ENCODE data around the gene MYH16.
"Not testable (repeated sequence)": the region's sequence is repeated elsewhere in the genome, so short reads cannot be mapped to it uniquely, and the experiment has no call there.

Gene MYH16

DNA sequence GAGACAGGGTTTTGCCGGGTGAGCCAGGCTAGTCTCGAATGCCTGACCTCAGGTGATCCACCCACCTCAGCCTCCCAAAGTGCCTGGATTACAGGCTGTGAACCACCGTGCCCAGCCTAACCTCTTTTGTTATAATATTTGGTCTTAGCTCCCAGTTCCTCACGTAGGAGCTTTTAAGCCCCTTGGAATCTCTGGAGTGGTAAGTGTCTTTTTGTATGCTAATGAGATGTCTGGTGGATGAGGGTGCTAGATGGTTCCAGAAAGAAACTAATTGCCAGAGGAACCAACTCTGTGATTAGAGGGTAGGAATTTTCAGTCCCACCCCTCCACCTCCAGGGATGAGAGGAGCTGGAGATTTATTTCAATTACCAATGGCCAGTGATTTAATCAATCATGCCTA is 47.7 kb downstream of the MYH16 start:
- no peak for DNase-seq (ENCODE audit: low read depth)
- no peak overlapping the region for H3K4me3 ChIP-seq (ENCODE audit: low read depth, low read length)
- TF ChIP-seq, protein P1, sequence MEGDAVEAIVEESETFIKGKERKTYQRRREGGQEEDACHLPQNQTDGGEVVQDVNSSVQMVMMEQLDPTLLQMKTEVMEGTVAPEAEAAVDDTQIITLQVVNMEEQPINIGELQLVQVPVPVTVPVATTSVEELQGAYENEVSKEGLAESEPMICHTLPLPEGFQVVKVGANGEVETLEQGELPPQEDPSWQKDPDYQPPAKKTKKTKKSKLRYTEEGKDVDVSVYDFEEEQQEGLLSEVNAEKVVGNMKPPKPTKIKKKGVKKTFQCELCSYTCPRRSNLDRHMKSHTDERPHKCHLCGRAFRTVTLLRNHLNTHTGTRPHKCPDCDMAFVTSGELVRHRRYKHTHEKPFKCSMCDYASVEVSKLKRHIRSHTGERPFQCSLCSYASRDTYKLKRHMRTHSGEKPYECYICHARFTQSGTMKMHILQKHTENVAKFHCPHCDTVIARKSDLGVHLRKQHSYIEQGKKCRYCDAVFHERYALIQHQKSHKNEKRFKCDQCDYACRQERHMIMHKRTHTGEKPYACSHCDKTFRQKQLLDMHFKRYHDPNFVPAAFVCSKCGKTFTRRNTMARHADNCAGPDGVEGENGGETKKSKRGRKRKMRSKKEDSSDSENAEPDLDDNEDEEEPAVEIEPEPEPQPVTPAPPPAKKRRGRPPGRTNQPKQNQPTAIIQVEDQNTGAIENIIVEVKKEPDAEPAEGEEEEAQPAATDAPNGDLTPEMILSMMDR (IDR thresholded peaks at IDR 0.05; ENCODE audit: insufficient read depth, low read depth, low read length, missing control alignments): no peak

DNA sequence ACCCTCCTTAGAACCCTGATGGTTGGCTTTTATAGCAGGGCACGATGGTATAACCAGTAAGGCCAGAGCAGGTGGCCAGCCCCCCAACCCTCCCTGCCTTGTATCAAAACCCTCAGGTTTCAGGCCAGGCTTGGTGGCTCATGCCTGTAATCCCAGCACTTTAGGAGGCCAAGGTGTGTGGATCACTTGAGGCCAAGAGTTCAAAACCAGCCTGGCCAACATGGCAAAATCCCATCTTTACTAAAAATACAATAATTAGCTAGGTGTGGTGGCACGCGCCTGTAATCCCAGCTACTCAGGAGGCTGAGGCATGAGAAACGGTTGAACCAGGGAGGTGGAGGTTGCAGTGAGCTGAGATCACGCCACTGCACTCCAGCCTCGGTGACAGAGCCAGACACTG is 50.0 kb downstream of the MYH16 start:
- not testable (repeated sequence) for H3K4me3 ChIP-seq (ENCODE audit: low read depth, low read length); DNase-seq (ENCODE audit: low read depth)

DNA sequence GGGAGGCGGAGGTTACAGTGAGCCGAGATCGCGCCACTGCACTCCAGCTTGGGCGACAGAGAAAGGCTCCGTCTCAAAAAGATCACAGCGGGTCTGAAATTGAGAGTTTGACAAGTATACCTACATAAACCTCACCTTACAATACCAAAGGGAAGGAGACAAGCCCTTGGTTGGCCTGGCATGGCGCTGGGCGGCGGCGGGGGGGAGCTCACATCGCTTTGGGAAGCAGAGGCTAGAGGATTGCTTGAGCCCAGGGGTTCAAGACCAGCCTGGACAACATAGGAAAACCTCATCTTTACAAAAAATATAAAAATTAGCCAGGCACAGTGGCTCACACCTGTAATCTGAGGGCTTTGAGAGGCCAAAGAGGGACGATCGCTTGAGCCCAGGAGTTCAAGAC is 51.9 kb downstream of the MYH16 start:
- peak overlapping the region; percentile 84; the same call in 1 of the 2 replicates for H3K4me3 ChIP-seq (ENCODE audit: low read depth, low read length)
- DNase-seq (ENCODE audit: low read depth): no peak
- TF ChIP-seq, protein P1 (IDR thresholded peaks at IDR 0.05; ENCODE audit: insufficient read depth, low read depth, low read length, missing control alignments): no peak

GRCh38 chr7:99325001-99325493 is 52.4 kb downstream of the MYH16 start:
- TF ChIP-seq, protein P1 (IDR thresholded peaks at IDR 0.05; ENCODE audit: insufficient read depth, low read depth, low read length, missing control alignments): no peak
- peak overlapping the region; percentile 84 for H3K4me3 ChIP-seq (ENCODE audit: low read depth, low read length)
- DNase-seq (ENCODE audit: low read depth): no peak

DNA sequence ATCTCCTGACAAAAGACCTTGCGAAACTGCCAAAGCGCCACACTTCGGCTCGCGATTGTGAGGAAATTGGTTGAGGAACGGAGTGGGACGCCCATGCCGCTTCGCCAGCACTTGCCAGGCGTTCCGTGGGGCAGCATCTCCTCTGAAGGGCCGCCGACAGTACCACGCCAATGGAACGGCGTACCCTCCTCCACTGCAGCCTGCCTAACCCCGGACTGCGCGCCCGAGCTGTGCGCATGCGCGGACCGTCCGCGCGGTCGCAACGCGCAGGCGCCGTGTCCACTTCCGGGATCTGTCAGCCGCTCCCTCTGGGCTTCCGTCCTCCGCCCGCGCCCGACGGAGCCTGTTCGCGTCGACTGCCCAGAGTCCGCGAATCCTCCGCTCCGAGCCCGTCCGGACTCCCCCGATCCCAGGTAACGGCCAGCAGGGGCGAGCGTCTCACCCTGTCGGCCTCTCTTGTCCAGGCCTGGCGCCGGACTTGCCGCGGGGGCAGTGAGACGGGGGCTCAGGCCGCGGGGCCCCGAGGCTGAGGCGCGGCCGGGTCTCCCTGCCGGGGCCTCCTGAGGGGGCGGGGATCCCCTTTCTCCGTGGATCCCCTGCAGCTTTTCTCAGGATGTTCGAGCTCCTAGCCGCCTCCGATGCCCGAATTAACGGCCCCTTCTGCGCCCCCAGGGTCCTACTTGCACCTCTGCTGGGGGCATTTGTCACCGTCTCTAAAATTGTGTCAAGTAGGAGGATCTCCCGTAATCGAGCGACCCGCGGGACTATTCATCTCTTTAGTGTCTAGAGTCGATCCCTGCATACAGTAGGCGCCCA is 53.2 kb downstream of the MYH16 start, which contains the start of gene ARPC1A:
TSS of gene ARPC1A (plus strand) at position 307 of the 816 bp plus-strand sequence. CDS start 7,456 bp downstream, outside the sequence.
- H3K4me3 ChIP-seq (ENCODE audit: low read depth, low read length): peak within 1 kb of the TSS; percentile 84
- DNase-seq (ENCODE audit: low read depth): peak; percentile 96
- TF ChIP-seq, protein P1 (IDR thresholded peaks at IDR 0.05; ENCODE audit: insufficient read depth, low read depth, low read length, missing control alignments): peak; percentile 14

DNA sequence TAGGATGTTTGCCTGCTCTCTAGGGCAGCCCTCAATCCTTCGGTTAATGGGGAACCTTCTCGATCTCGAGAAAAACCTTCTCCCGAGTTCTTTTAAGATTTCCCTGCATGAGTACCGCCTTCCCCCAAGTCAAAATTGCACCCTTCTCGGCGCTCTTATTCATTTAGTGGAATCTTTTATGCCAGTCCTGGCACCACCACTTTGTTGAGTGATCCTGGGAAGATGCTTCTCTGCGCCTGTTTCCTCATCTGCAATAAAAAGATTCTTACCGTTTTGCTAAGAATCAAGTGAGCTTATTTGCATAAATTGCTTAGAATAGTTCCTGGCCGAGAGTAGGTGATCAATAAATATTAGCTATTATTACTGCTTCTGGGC is 53.8 kb downstream of the MYH16 start:
- TF ChIP-seq, protein P1 (IDR thresholded peaks at IDR 0.05; ENCODE audit: insufficient read depth, low read depth, low read length, missing control alignments): no peak
- H3K4me3 ChIP-seq (ENCODE audit: low read depth, low read length): peak overlapping the region; percentile 84
- no peak for DNase-seq (ENCODE audit: low read depth)

- not testable (repeated sequence) for DNase-seq (ENCODE audit: low read depth); H3K4me3 ChIP-seq (ENCODE audit: low read depth, low read length)
These were observed 57.8 kb downstream of the MYH16 start for GRCh38 chr7:99330314-99330961.

Data from GM12865 (cell line).